ENCODE results near the gene CREB3L2. TPM values are rescaled to one million over a fixed set of nuclear protein-coding genes. Genes with fewer than 3 reads are reported as not detected.

Gene CREB3L2
- total RNA-seq, 1 donor from 2014 or later: 28.2 TPM

GRCh38 chr7:137893143-137893742, 108.6 kb downstream of the CREB3L2 start:
- H3K27me3 ChIP-seq (ENCODE audit: control insufficient read depth, insufficient read depth, low read length): no peaks in the 10 kb centered on the region

DNA sequence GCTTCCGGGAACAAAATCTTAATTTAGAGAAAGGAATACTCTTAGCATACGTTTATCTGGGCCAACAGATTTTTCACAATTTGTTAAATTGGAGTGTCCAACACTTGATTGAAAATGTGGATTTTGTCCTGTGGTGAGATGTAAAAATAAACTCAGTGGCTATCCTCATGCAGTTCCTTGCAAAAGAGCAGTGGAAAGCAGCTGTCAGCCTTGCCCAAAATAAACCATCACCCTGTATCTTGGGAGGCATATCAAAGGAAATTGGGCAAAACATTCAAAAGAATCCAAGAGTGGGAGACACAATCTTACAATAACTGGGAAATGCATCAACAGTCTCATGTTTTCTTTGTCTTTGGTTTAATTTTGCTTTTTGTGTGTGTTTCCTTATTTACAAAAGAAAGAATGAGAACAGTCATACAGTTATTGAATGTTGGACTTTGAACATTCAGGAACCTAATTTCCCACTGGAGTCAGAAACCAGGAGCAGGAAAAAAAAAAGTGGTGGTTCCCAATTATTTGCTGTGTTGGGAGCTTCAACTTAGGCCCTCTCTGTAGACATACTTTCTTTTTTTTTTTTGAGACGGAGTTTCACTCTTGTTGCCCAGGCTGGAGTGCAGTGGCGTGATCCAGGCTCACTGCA, 110.8 kb downstream of the CREB3L2 start:
- TF ChIP-seq, protein P1, sequence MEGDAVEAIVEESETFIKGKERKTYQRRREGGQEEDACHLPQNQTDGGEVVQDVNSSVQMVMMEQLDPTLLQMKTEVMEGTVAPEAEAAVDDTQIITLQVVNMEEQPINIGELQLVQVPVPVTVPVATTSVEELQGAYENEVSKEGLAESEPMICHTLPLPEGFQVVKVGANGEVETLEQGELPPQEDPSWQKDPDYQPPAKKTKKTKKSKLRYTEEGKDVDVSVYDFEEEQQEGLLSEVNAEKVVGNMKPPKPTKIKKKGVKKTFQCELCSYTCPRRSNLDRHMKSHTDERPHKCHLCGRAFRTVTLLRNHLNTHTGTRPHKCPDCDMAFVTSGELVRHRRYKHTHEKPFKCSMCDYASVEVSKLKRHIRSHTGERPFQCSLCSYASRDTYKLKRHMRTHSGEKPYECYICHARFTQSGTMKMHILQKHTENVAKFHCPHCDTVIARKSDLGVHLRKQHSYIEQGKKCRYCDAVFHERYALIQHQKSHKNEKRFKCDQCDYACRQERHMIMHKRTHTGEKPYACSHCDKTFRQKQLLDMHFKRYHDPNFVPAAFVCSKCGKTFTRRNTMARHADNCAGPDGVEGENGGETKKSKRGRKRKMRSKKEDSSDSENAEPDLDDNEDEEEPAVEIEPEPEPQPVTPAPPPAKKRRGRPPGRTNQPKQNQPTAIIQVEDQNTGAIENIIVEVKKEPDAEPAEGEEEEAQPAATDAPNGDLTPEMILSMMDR (IDR thresholded peaks at IDR 0.05; ENCODE audit: insufficient read depth, low read length, poor library complexity, severe bottlenecking): no peak
- H3K36me3 ChIP-seq (ENCODE audit: control insufficient read depth, insufficient read depth, low read length): peaks cover 2% of the 10 kb centered on the region

More at GRCh38 chr7:137893143-137893742, 108.6 kb downstream of the CREB3L2 start:
- Histone ChIP-seq H3K4me3 (ENCODE audit: low read depth, low read length) (no peak overlapping the region), H3K36me3 (ENCODE audit: control insufficient read depth, insufficient read depth, low read length) (peaks cover 2% of the 10 kb centered on the region)
- TF ChIP-seq, protein P1 (IDR thresholded peaks at IDR 0.05; ENCODE audit: insufficient read depth, low read length, poor library complexity, severe bottlenecking): no peak
- DNase-seq (ENCODE audit: low read depth): no peak

DNA sequence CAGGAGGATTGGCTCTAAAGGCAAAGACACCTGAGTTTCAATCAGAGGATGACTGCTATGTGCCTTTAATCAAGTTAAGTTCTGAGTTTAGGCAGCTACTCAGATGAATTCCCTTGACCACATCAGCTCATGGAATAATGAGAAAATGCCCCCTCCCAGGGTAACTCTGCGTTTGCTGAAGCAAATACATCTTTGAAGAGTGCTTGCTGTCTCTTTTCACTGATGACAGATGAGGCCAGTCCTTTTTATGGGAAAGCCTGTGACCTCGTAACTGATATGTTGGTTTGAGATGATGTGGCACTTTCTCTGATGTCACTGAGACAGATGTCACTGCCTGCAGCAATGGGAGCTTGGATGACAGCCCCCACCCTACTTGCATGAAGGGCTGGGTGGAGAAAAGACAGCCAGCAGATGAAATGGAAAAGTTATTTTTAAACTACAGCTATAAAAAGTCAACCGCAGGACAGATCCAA, 111.4 kb downstream of the CREB3L2 start:
- peaks cover 2% of the 10 kb centered on the region for H3K36me3 ChIP-seq (ENCODE audit: control insufficient read depth, insufficient read depth, low read length)
- no peak overlapping the region for H3K4me3 ChIP-seq (ENCODE audit: low read depth, low read length)
- no peaks in the 10 kb centered on the region for H3K27me3 ChIP-seq (ENCODE audit: control insufficient read depth, insufficient read depth, low read length)
- TF ChIP-seq, protein P1 (IDR thresholded peaks at IDR 0.05; ENCODE audit: insufficient read depth, low read length, poor library complexity, severe bottlenecking): no peak
- no peak for DNase-seq (ENCODE audit: low read depth)

More for the DNA sequence above, 110.8 kb downstream of the CREB3L2 start:
- no peak for DNase-seq (ENCODE audit: low read depth)
- H3K4me3 ChIP-seq (ENCODE audit: low read depth, low read length): no peak overlapping the region
- no peaks in the 10 kb centered on the region for H3K27me3 ChIP-seq (ENCODE audit: control insufficient read depth, insufficient read depth, low read length)

- Histone ChIP-seq H3K36me3 (ENCODE audit: control insufficient read depth, insufficient read depth, low read length) (no peaks in the 10 kb centered on the region), H3K27me3 (ENCODE audit: control insufficient read depth, insufficient read depth, low read length) (no peaks in the 10 kb centered on the region), H3K4me3 (ENCODE audit: low read depth, low read length) (no peak overlapping the region)
- DNase-seq (ENCODE audit: low read depth): no peak
- TF ChIP-seq, protein P1 (IDR thresholded peaks at IDR 0.05; ENCODE audit: insufficient read depth, low read length, poor library complexity, severe bottlenecking): no peak
Observed at GRCh38 chr7:137888241-137888640, 113.6 kb downstream of the CREB3L2 start.

DNA sequence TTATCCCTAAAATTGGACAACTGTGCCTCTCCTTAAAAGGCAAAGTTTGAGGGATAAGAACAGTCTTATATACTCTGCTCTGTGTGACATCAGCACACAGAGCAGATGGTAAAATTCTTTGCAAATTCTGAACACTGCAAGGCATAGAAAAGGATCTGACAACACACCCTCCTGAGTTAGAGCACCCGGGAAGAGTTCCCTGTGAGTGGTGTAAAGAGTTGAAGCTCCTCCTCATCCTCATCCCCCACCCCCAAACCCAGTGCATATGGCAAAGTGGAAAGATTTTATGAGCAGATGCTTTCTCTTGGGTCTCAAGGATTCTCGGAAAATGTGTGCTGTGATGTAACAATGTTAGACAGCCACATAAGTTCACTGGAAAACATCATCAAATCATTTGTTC, 115.1 kb downstream of the CREB3L2 start:
- H3K27me3 ChIP-seq (ENCODE audit: control insufficient read depth, insufficient read depth, low read length): no peaks in the 10 kb centered on the region
- H3K4me3 ChIP-seq (ENCODE audit: low read depth, low read length): no peak overlapping the region
- H3K36me3 ChIP-seq (ENCODE audit: control insufficient read depth, insufficient read depth, low read length): peaks cover 2% of the 10 kb centered on the region
- TF ChIP-seq, protein P1 (IDR thresholded peaks at IDR 0.05; ENCODE audit: insufficient read depth, low read length, poor library complexity, severe bottlenecking): no peak
- no peak for DNase-seq (ENCODE audit: low read depth)
